Fibroblast of skin of scalp (primary cell): ENCODE results near the gene SLC25A28.

Experiments
- DNase-seq: peaks from one replicate; pipeline ENCODE4 v3.0.0-alpha.2; 2013

SLC25A28 gene

GRCh38 chr10:99583687-99584086 lies 36.6 kb downstream of the SLC25A28 start:
- DNase-seq: no peak

DNA sequence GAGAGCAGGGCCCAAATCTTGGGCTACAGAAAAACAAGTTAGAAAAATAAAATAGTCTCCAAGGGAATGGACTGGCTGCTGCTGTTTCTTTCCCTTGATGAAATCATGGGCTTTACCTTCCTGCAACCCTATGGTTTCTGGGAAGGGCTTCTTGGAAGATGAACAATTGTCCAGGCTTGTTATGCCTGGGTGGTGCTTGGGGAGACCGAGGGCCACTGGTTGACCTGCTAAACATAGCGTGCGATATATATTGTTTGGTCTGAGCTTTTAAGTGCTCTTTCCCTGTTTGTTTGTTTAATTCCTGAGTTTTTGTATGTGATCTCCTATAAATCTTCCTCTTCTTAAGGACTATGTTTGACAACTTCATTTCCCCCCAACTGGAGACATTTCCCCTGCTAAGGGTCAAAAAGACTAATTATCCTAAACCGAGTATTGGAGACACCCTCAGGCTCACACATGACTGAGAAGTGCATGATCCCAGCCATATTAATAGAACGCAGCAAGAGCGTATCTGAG lies 37.9 kb downstream of the SLC25A28 start:
- no peak for DNase-seq

GRCh38 chr10:99579971-99580370 lies 40.3 kb downstream of the SLC25A28 start:
- DNase-seq: no peak

GRCh38 chr10:99573790-99574189 lies 46.4 kb downstream of the SLC25A28 start:
- no peak for DNase-seq

GRCh38 chr10:99571816-99572215 lies 48.4 kb downstream of the SLC25A28 start:
- DNase-seq: no peak

GRCh38 chr10:99569961-99570360 lies 50.3 kb downstream of the SLC25A28 start:
- DNase-seq: no peak

- DNase-seq: no peak
Observed at GRCh38 chr10:99569253-99569939, 50.8 kb downstream of the SLC25A28 start.

DNA sequence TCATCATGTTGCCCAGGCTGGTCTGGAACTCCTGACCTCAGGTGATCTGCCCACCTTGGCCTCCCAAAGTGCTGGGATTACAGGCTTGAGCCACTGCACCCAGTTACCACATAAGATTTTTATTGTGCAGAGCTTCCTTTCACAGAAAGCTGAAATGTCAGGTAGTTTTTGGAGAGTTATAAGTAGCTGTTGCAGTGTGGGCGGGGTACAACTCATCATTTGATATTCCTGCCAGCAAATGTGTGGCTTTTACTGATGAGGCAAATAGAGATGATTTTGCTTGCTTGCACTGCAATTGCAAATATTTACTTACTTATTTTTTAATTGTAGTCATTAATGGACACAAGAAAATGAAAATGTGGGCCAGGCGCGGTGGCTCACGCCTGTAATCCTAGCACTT lies 55.1 kb downstream of the SLC25A28 start:
- DNase-seq: no peak

- DNase-seq: no peak
Observed at GRCh38 chr10:99564361-99564760, 55.9 kb downstream of the SLC25A28 start.

- DNase-seq: no peak
Observed at GRCh38 chr10:99562631-99563030, 57.6 kb downstream of the SLC25A28 start.
